ENCODE measurements around the gene C19orf33.

Gene C19orf33

GRCh38 chr19:38274739-38275138, 29.3 kb upstream of the C19orf33 start:
- no peak for TF ChIP-seq CTCF (conservative IDR thresholded peaks at IDR 0.05)
- peak overlapping the region; percentile 74 for H3K27ac ChIP-seq

- no peak for TF ChIP-seq CTCF (conservative IDR thresholded peaks at IDR 0.05)
- peak overlapping the region; percentile 74 for H3K27ac ChIP-seq
Measured at GRCh38 chr19:38276942-38277517, 27.0 kb upstream of the C19orf33 start.

- TF ChIP-seq CTCF (conservative IDR thresholded peaks at IDR 0.05): no peak
- peak overlapping the region; percentile 74 for H3K27ac ChIP-seq
Measured at GRCh38 chr19:38277549-38277948, 26.5 kb upstream of the C19orf33 start.

GRCh38 chr19:38277969-38278680, 25.9 kb upstream of the C19orf33 start:
- TF ChIP-seq CTCF (conservative IDR thresholded peaks at IDR 0.05): no peak
- H3K27ac ChIP-seq: peak overlapping the region; percentile 74

- peak overlapping the region; percentile 74 for H3K27ac ChIP-seq
- no peak for TF ChIP-seq CTCF (conservative IDR thresholded peaks at IDR 0.05)
Measured at GRCh38 chr19:38278751-38279150, 25.3 kb upstream of the C19orf33 start.

GRCh38 chr19:38280030-38280921, 23.8 kb upstream of the C19orf33 start:
- TF ChIP-seq CTCF (conservative IDR thresholded peaks at IDR 0.05): no peak
- H3K27ac ChIP-seq: no peak overlapping the region

Measured in VCaP (cell line).